Nephron progenitor cell (in vitro differentiated cells): ENCODE measurements around the gene TNFRSF17.
"Not testable (repeated sequence)": the region's sequence is repeated elsewhere in the genome, so short reads cannot be mapped to it uniquely, and the experiment has no call there.

Source experiments
- DNase-seq: peaks from one replicate; pipeline ENCODE4 v3.0.0; 2021
- H3K27ac Mint-ChIP-seq: 2 replicates; pipeline ENCODE4 v1.8.0; 2021; ENCODE audit warnings: mild to moderate bottlenecking, moderate library complexity, mixed read lengths
- H3K27me3 Mint-ChIP-seq: 2 replicates; pipeline ENCODE4 v1.8.0; 2021; ENCODE audit warnings: mild to moderate bottlenecking, low read depth, mixed read lengths; ENCODE audit not compliant: poor library complexity
- H3K36me3 Mint-ChIP-seq: 2 replicates; pipeline ENCODE4 v1.8.0; 2021; ENCODE audit warnings: low read depth, mixed read lengths
- H3K4me1 Mint-ChIP-seq: 2 replicates; pipeline ENCODE4 v1.8.0; 2021; ENCODE audit warnings: mixed read lengths
- H3K4me3 Mint-ChIP-seq: 2 replicates; pipeline ENCODE4 v1.8.0; 2021; ENCODE audit warnings: mild to moderate bottlenecking, moderate library complexity, mixed read lengths
- H3K9me3 Mint-ChIP-seq: 2 replicates; pipeline ENCODE4 v1.8.0; 2021; ENCODE audit warnings: mild to moderate bottlenecking, moderate library complexity, mixed read lengths
- TF ChIP-seq, protein P1 (sequence below): fragments of 200-600 bp; sonication (generic); IDR thresholded peaks from 2 replicates; pipeline ENCODE4 v1.5.0; 2021; ENCODE audit warnings: antibody characterized with exemption

Gene TNFRSF17

DNA sequence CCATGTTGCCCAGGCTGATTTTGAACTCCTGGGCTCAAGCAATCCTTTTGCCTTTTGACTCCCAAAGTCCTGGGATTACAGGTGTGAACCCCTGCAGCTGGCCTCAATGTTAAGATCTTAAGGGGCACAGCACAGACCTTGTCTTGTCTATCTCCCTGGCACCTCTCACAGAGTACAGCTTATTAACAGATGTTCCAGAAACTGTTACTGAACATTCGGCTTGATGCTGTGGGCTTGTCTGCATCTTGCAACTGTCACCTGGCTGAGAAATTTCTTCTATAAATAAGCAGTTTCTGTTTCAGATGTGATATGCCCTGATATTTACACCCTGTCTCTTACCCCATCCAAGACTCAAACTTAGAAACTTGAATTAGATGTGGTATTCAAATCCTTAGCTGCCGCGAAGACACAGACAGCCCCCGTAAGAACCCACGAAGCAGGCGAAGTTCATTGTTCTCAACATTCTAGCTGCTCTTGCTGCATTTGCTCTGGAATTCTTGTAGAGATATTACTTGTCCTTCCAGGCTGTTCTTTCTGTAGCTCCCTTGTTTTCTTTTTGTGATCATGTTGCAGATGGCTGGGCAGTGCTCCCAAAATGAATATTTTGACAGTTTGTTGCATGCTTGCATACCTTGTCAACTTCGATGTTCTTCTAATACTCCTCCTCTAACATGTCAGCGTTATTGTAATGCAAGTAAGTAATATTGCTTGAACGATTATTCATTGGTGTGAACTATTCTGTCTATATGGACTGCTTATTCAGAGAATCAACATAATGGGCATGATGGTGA, at the start of gene TNFRSF17:
Gene TNFRSF17 (plus strand): TSS at position 450 of the 791 bp plus-strand sequence. CDS start 115 bp downstream, at position 565.
- Mint-ChIP-seq H3K4me3 (no peak within 1 kb of the TSS), H3K4me1 (no peaks in the 10 kb centered on the region), H3K27ac (peak within 1 kb of the TSS; percentile 67), H3K27me3 (peaks cover 11% of the 10 kb centered on the region), H3K9me3 (no peaks in the 10 kb centered on the region), H3K36me3 (no peaks in the 10 kb centered on the region)
- no peak for DNase-seq
- TF ChIP-seq, protein P1, sequence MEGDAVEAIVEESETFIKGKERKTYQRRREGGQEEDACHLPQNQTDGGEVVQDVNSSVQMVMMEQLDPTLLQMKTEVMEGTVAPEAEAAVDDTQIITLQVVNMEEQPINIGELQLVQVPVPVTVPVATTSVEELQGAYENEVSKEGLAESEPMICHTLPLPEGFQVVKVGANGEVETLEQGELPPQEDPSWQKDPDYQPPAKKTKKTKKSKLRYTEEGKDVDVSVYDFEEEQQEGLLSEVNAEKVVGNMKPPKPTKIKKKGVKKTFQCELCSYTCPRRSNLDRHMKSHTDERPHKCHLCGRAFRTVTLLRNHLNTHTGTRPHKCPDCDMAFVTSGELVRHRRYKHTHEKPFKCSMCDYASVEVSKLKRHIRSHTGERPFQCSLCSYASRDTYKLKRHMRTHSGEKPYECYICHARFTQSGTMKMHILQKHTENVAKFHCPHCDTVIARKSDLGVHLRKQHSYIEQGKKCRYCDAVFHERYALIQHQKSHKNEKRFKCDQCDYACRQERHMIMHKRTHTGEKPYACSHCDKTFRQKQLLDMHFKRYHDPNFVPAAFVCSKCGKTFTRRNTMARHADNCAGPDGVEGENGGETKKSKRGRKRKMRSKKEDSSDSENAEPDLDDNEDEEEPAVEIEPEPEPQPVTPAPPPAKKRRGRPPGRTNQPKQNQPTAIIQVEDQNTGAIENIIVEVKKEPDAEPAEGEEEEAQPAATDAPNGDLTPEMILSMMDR, result no peak

DNA sequence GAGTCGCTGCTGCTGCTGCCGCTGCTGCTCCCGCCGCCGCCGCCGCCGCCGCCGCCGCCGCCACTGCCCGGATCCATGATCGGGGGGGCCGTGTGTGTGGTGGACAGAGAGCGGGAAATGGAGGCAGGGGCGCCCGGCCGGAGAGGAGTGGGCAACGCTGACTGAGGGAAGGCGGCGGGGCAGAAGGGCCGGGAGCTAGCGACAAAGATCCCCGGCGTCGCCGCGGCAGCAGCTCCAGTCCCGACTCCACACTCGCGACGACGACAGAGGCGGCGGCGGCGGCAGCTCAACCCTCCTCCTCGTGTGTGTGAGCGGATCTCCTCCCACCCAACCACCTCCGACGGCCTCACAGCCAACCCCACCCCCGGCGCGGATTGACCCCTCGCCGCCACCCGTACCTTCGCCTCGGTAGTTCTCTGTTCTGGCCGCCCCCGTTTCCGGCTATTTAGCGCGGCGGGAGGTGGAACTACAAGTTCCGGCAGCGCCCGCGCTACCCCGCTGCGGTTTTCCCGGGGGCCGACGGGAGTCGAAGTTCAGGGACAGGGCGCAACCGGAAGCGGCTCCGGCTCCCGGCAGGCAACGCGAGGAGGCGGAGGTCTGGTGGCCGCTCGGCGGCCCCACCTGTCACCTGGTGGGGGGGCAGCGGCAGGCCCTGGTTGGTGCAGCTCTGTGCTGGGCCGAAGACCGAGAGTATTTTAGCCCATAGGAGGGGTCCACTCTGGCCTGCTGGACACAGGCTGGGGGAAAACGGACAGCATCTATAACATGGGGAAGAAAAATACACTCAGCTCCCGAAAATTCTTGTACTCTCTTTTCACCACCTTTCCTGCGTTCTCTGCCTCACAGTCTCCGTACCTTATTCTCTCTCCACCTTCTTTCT, 49.1 kb upstream of the TNFRSF17 start, which contains the start of gene GSPT1:
Gene GSPT1 (minus strand): TSS at position 313 of the 880 bp plus-strand sequence. CDS start 236 bp downstream, at position 77.
- peak; percentile 99 for DNase-seq
- peaks cover 40% of the 10 kb centered on the region for H3K4me1 Mint-ChIP-seq

DNA sequence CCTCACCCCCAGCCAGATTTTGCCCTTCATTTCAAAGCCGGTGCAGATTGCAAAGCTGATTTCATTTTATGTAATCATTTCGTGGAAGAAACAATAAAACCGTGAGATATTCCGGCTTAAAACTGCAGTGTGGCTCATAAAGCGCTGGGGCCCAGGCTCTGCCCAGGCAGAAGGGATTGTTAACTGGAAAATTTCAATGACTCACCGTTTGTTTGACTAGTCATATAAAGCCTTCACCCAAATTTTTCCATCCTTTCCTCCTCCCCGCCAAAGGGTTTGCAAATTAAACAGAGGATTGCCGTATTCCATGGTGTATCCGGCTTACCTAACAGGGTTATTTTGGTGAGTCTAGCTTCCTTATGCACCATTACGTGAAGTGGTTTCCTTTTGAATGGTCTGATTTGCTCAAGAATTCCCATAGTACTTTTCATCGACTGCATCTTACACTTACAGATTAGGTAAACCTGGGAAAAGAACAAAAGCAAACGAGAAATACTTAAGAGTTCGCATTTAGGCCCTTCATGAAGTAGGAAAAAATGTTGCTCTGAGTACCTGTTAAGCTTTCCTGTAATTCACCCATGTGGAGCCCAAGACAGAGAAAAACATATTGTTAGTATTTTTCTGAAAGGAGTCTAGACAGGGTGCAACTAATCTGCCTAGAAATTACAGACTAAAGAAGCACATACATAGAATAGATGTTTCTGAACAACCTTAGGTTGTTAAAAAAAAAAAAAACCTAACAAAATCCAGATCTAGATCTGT, 48.3 kb upstream of the TNFRSF17 start:
- H3K27me3 Mint-ChIP-seq, result peaks cover 20% of the 10 kb centered on the region
- peak overlapping the region; percentile 78 for H3K4me3 Mint-ChIP-seq
- no peak for DNase-seq
- TF ChIP-seq, protein P1, result no peak
- H3K27ac Mint-ChIP-seq, result peak overlapping the region; percentile 59
- peaks cover 37% of the 10 kb centered on the region for H3K4me1 Mint-ChIP-seq
- H3K36me3 Mint-ChIP-seq, result no peaks in the 10 kb centered on the region
- H3K9me3 Mint-ChIP-seq, result no peaks in the 10 kb centered on the region

More for the DNA sequence above, 49.1 kb upstream of the TNFRSF17 start, which contains the start of gene GSPT1:
- H3K27me3 Mint-ChIP-seq, result peaks cover 20% of the 10 kb centered on the region
- no peaks in the 10 kb centered on the region for H3K36me3 Mint-ChIP-seq
- H3K4me3 Mint-ChIP-seq, result peak within 1 kb of the TSS; percentile 96
- peak within 1 kb of the TSS; percentile 95 for H3K27ac Mint-ChIP-seq
- TF ChIP-seq, protein P1, result no peak
- H3K9me3 Mint-ChIP-seq, result no peaks in the 10 kb centered on the region

DNA sequence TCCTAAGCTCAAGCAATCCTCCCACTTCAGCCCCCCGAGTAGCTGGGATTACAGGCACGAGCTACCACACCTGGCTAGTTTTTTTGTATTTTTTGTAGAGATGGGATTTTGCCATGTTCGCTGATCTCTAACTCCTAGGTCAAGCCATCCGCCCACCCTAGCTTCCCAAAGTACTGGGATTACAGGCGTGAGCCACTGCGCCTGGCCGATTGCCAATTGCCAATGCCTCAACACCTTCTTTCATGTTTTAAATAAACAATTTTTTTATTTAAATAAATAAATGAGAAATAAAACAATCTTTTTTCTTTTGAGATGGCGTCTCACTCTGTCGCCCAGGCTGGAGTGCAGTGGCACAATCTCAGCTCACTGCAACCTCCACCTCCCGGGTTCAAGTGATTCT, 41.0 kb upstream of the TNFRSF17 start:
- H3K27me3 Mint-ChIP-seq, result peaks cover 18% of the 10 kb centered on the region
- DNase-seq, H3K4me3 Mint-ChIP-seq, H3K36me3 Mint-ChIP-seq, H3K4me1 Mint-ChIP-seq, H3K9me3 Mint-ChIP-seq, H3K27ac Mint-ChIP-seq: not testable (repeated sequence)

DNA sequence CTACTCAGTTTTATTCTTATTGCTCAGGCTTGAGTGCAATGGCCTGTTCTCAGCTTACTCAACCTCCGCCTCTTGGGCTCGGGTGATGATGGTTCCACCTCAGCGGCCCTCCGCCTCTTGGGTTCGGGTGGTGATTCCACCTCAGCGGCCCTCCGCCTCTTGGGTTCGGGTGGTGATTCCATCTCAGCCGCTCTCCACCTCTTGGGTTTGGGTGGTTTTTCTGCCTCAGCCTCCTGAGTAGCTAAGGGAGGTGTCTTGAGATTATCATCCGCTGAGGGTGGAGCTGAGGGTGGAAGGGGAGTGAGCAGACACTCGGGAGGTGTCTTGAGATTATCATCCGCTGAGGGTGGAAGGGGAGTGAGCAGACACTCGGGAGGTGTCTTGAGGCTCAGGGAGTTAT, 37.7 kb upstream of the TNFRSF17 start:
- H3K36me3 Mint-ChIP-seq, H3K27me3 Mint-ChIP-seq, H3K4me3 Mint-ChIP-seq, H3K4me1 Mint-ChIP-seq, DNase-seq, H3K9me3 Mint-ChIP-seq, H3K27ac Mint-ChIP-seq: not testable (repeated sequence)

DNA sequence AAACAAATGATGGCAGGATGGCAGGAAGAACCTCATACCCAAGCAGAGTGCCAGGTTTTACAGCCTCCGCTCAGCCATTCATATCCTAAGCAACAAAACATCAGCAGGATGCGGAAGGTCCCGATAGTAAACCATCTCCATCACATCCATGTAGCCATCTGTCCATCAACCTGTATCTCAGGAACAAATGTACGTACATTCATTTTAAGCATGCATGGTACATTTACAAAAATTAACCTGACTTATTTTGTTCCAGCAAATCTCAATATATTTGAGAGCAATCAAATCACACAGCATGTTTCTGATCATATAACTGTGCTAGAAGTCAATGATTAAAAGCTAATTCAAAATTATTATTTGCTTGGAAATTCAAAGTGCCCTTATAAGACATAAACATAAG, 23.1 kb upstream of the TNFRSF17 start, which contains the start of gene NPIPB2:
Gene NPIPB2 (minus strand): TSS at position 101 of the 400 bp plus-strand sequence. CDS start 0 bp downstream, at position 101.
- H3K9me3 Mint-ChIP-seq, H3K36me3 Mint-ChIP-seq, H3K27ac Mint-ChIP-seq, H3K27me3 Mint-ChIP-seq, DNase-seq, H3K4me1 Mint-ChIP-seq, H3K4me3 Mint-ChIP-seq: not testable (repeated sequence)
